T-cell (primary cell): ENCODE measurements around the gene IRAG1. TPM values are rescaled to one million over a fixed set of nuclear protein-coding genes. Genes with fewer than 3 reads are reported as not detected.

Experiments
- ATAC-seq, 4 experiments: fragments of 200-7000 bp in 3 of 4; fragments of 150-1000 bp in 1 of 4; cut with Tn5 transposase; replicated peaks in 1 of 4; 1 replicate in 3 of 4; 2 replicates in 1 of 4; pipeline ENCODE4 v1.10.0; 2021; ENCODE audit warnings: moderate library complexity in 3 of 4, mild to moderate bottlenecking in 2 of 4, moderate number of reproducible peaks in 1 of 4
- CTCF ChIA-PET, 2 donors: fragments of 300-600 bp; sonication (Branson Sonifier 250); formaldehyde crosslinking; loops; one replicate each; lab custom pipeline; 2022; ENCODE audit warnings: antibody characterized with exemption in 2 of 2; lab: Charles Lee
- POLR2A ChIA-PET, 2 donors: fragments of 300-600 bp; sonication (Branson Sonifier 250); formaldehyde crosslinking; loops; one replicate each; lab custom pipeline; 2022; ENCODE audit warnings: antibody characterized with exemption in 2 of 2; lab: Charles Lee
- DNase-seq, 35 experiments: peaks; one replicate each; pipeline versions ENCODE4 v3.0.0 to v3.0.0-alpha.2; 2013 to 2023
- H3K27ac ChIP-seq: one replicate; pipeline ENCODE4 v1.5.1; 2013; ENCODE audit warnings: low read length
- H3K27me3 ChIP-seq, 2 experiments: replicated peaks in 1 of 2; 1 replicate in 1 of 2; 2 replicates in 1 of 2; pipeline versions ENCODE4 v1.6.1 to v1.7.0; 2013; ENCODE audit warnings: low read length in 1 of 2, mixed read lengths in 1 of 2; ENCODE audit not compliant: control insufficient read depth in 2 of 2, insufficient read depth in 2 of 2; ENCODE audit errors: extremely low read depth in 1 of 2
- H3K36me3 ChIP-seq, 2 donors: 1 replicate in 1 of 2; 2 replicates in 1 of 2; pipeline versions ENCODE4 v1.6.1 to v1.7.0; 2013; ENCODE audit warnings: low read length in 1 of 2; ENCODE audit not compliant: control insufficient read depth in 2 of 2, insufficient read depth in 1 of 2; ENCODE audit errors: extremely low read depth in 1 of 2
- H3K4me1 ChIP-seq, 2 experiments: 1 replicate in 1 of 2; 2 replicates in 1 of 2; pipeline versions ENCODE4 v1.6.1 to v1.7.0; 2013; ENCODE audit warnings: low read length in 2 of 2, mixed read lengths in 1 of 2; ENCODE audit not compliant: insufficient read depth in 2 of 2, control insufficient read depth in 1 of 2; ENCODE audit errors: extremely low read depth in 1 of 2
- H3K4me3 ChIP-seq, 2 donors: 1 replicate in 1 of 2; 2 replicates in 1 of 2; pipeline versions ENCODE4 v1.5.1 to v1.7.0; 2013; ENCODE audit warnings: mild to moderate bottlenecking in 2 of 2, low read length in 1 of 2, moderate library complexity in 1 of 2; ENCODE audit not compliant: control insufficient read depth in 1 of 2; ENCODE audit errors: extremely low read depth in 1 of 2
- H3K9me3 ChIP-seq: 2 replicates; pipeline ENCODE4 v1.7.0; 2013
- H3K27ac Mint-ChIP-seq, 2 donors: one replicate each; pipeline ENCODE4 v1.8.0; 2020 to 2021; ENCODE audit warnings: mild to moderate bottlenecking in 2 of 2, mixed read lengths in 2 of 2
- H3K27me3 Mint-ChIP-seq, 2 donors: one replicate each; pipeline ENCODE4 v1.8.0; 2021 to 2022; ENCODE audit warnings: mixed read lengths in 2 of 2
- H3K36me3 Mint-ChIP-seq: one replicate; pipeline ENCODE4 v1.8.0; 2021; ENCODE audit warnings: mixed read lengths
- H3K4me1 Mint-ChIP-seq, 3 donors: one replicate each; pipeline ENCODE4 v1.8.0; 2020 to 2022; ENCODE audit warnings: mixed read lengths in 3 of 3, mild to moderate bottlenecking in 1 of 3
- H3K4me3 Mint-ChIP-seq, 3 donors: one replicate each; pipeline ENCODE4 v1.8.0; 2020 to 2022; ENCODE audit warnings: mild to moderate bottlenecking in 3 of 3, mixed read lengths in 3 of 3, moderate library complexity in 3 of 3
- H3K9me3 Mint-ChIP-seq, 3 donors: one replicate each; pipeline ENCODE4 v1.8.0; 2020 to 2022; ENCODE audit warnings: mixed read lengths in 3 of 3
- WGBS: methylation state at CpG from one replicate; pipeline ENCODE4 v1.1.5; 2013; ENCODE audit warnings: missing lambda C conversion rate; ENCODE audit not compliant: insufficient coverage; 5-methylcytosine and 5-hydroxymethylcytosine counted together
- total RNA-seq, 35 experiments: library from RNA in 6 of 35; stranded (reverse) in 6 of 35; fragments of 120-200 nt in 1 of 35; gene quantifications; one replicate each; pipeline versions ENCODE4 v1.2.1 to v1.2.4 and lab custom pipeline; 2013 to 2026

The IRAG1 gene
- total RNA-seq, 5 donors from 2014 or later (not counting 1 experiment from before 2014, with no cell fraction given): 0.06 to 0.20 TPM; not detected in 3

DNA sequence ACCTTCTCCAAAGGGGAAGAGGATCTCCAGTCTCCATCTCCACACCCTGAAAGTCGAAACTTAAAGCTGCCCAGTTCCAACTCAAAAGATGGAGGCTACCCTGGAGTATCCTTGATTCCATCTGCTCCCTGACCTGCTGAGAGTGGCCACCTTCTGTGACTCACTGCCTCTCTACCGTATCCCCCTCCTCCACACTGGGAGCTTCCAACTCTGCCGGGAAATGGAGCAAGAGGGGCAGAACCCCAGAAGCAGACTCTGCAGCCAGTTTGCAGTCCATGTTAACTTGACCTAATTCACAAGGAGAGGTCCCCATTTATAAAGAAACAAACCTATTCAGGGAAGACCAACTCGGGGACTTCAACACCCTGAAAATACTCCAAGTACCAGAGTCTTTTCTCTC, 22.0 kb upstream of the IRAG1 start:
- Histone ChIP-seq H3K36me3 (no peaks in the 10 kb centered on the region), H3K27me3 (peaks cover 0 to 10% of the 10 kb centered on the region in 2 experiments), H3K9me3 (no peaks in the 10 kb centered on the region), H3K27ac (no peak overlapping the region), H3K4me3 (no peak overlapping the region), H3K4me1 (no peaks in the 10 kb centered on the region)
- Mint-ChIP-seq H3K9me3 (no peaks in the 10 kb centered on the region), H3K27ac (no peak overlapping the region), H3K36me3 (no peaks in the 10 kb centered on the region), H3K27me3 (peaks cover 14% of the 10 kb centered on the region in 2 donors), H3K4me1 (no peaks in the 10 kb centered on the region), H3K4me3 (no peak overlapping the region)
- POLR2A ChIA-PET: no interaction called here
- DNase-seq (no peak), ATAC-seq (no peak)
- CTCF ChIA-PET: no interaction called here
- 52% methylated on average over 3 of the region's 4 CpGs for WGBS

DNA sequence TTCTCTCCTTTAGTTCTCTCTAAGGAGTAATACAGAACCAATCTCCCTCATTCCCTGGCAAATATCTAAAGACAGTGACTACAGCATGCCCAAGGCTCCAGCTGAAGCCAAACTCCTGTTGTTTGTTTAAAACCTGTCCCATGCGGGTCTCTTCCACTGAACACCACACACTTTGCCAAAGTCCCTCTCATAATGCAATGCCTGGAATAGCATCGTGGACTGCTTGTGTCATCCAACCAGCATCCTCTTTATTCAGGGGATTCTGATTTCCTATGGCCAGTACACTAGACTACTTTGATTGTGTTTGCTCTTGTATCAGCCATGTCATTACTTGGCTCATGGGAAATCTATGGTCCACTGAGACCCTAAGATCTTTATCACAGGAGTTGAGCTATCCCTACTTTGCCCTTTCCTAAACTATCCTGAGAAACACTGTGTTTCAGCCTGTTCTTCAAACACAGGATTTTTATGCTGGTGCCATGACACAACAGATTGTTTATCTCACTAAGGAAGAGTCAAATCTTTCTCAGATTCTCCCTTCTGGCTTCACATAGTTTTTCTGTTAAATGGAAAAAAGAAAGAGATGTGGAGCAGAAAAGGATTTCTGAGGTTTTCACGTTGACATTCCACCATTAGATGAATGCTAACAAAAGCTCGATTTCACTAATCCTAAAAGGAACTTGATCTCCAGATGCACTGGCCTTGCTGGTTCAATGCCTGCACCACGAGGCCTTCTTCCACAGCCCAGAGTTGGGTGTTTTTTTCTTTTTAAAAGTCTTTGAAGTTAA, 15.9 kb upstream of the IRAG1 start:
- WGBS: 100% methylated on average over 2 of the region's 5 CpGs
- no peak overlapping the region for H3K27ac ChIP-seq
- H3K9me3 Mint-ChIP-seq: no peaks in the 10 kb centered on the region

DNA sequence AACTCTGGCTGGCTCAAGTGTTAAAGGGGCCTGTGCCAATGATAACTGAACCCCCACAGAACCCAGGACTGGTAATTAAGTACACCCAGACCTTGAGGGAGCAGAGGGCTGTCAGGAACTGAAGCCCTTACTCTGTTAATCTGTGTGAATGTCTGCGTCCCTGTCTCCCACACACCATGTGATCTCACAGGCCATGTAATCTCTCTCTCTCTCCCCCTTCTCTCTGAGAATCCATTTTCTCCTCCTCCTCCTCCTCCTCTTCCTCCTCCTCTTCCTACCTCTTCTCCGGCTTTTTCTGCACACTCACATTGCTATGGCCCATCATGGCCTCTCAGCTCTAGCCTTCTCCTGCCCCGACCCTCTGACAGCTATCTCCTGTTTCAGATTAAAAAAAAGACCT, 14.6 kb upstream of the IRAG1 start:
- no peaks in the 10 kb centered on the region for H3K27me3 Mint-ChIP-seq
- H3K4me1 Mint-ChIP-seq: no peaks in the 10 kb centered on the region
- no peaks in the 10 kb centered on the region for H3K36me3 Mint-ChIP-seq
- Histone ChIP-seq H3K9me3 (no peaks in the 10 kb centered on the region), H3K4me1 (no peaks in the 10 kb centered on the region), H3K27ac (no peak overlapping the region), H3K27me3 (no peaks in the 10 kb centered on the region), H3K4me3 (no peak overlapping the region), H3K36me3 (no peaks in the 10 kb centered on the region)
- no peak overlapping the region for H3K27ac Mint-ChIP-seq
- CTCF ChIA-PET: no interaction called here
- POLR2A ChIA-PET: interaction anchor here in 1 of 2 donors (0.7 kb wide), 1 partner anchor 256 kb away, joined by 4 read pairs; no protein-coding TSS in a partner anchor
- 88% methylated on average over 3 of the region's 3 CpGs for WGBS
- no peaks in the 10 kb centered on the region for H3K9me3 Mint-ChIP-seq
- DNase-seq: no peak
- no peak overlapping the region for H3K4me3 Mint-ChIP-seq
- no peak for ATAC-seq

More for the DNA sequence above, 15.9 kb upstream of the IRAG1 start:
- H3K27me3 ChIP-seq: no peaks in the 10 kb centered on the region
- H3K4me1 ChIP-seq: no peaks in the 10 kb centered on the region
- no peaks in the 10 kb centered on the region for H3K36me3 Mint-ChIP-seq
- no peak overlapping the region for H3K4me3 Mint-ChIP-seq
- DNase-seq (no peak), ATAC-seq (no peak)
- no peak overlapping the region for H3K4me3 ChIP-seq
- no peaks in the 10 kb centered on the region for H3K27me3 Mint-ChIP-seq
- H3K4me1 Mint-ChIP-seq: no peaks in the 10 kb centered on the region
- ChIA-PET POLR2A (no interaction called here), CTCF (no interaction called here)
- H3K9me3 ChIP-seq: no peaks in the 10 kb centered on the region
- no peak overlapping the region for H3K27ac Mint-ChIP-seq
- no peaks in the 10 kb centered on the region for H3K36me3 ChIP-seq

- no CpG with 5 or more reads among the region's 3 CpGs for WGBS
Measured at GRCh38 chr11:10701982-10702381, 8.4 kb upstream of the IRAG1 start.

GRCh38 chr11:10699072-10699471, 5.5 kb upstream of the IRAG1 start:
- no peaks in the 10 kb centered on the region for H3K9me3 ChIP-seq
- H3K4me1 ChIP-seq: no peaks in the 10 kb centered on the region
- 100% methylated on average over 3 of the region's 3 CpGs for WGBS
- H3K4me3 ChIP-seq: no peak overlapping the region
- CTCF ChIA-PET: no interaction called here
- Mint-ChIP-seq H3K4me1 (no peaks in the 10 kb centered on the region), H3K36me3 (no peaks in the 10 kb centered on the region), H3K27ac (no peak overlapping the region), H3K4me3 (no peak overlapping the region), H3K27me3 (peaks cover 8 to 10% of the 10 kb centered on the region in 2 donors), H3K9me3 (no peaks in the 10 kb centered on the region)
- peaks cover 0 to 16% of the 10 kb centered on the region in 2 experiments for H3K27me3 ChIP-seq
- H3K36me3 ChIP-seq: no peaks in the 10 kb centered on the region
- POLR2A ChIA-PET: no interaction called here
- ATAC-seq: no peak
- no peak for DNase-seq
- H3K27ac ChIP-seq: no peak overlapping the region

More at GRCh38 chr11:10701982-10702381, 8.4 kb upstream of the IRAG1 start:
- H3K36me3 Mint-ChIP-seq: no peaks in the 10 kb centered on the region
- Histone ChIP-seq H3K9me3 (no peaks in the 10 kb centered on the region), H3K4me1 (no peaks in the 10 kb centered on the region), H3K27ac (no peak overlapping the region), H3K27me3 (peaks cover 0 to 7% of the 10 kb centered on the region in 2 experiments), H3K36me3 (no peaks in the 10 kb centered on the region), H3K4me3 (no peak overlapping the region)
- H3K27me3 Mint-ChIP-seq: peaks cover 5 to 6% of the 10 kb centered on the region in 2 donors
- no peaks in the 10 kb centered on the region for H3K4me1 Mint-ChIP-seq
- ChIA-PET POLR2A (no interaction called here), CTCF (no interaction called here)
- no peak overlapping the region for H3K4me3 Mint-ChIP-seq
- H3K27ac Mint-ChIP-seq: no peak overlapping the region
- no peaks in the 10 kb centered on the region for H3K9me3 Mint-ChIP-seq
- DNase-seq: no peak
- no peak for ATAC-seq

DNA sequence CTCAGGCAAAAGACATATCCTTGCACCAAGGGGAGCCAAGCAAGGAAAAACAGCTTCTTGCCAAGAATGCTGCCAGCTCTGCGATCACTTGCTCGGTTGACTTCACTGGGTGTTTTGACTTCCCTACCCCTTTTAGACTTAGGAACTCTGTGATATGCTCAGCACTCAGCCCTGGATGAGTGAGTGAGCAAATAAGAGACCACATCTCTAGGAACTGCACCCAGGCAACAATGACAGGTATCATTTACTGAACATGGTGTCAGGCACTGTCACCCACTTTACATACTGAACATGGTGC, 3.7 kb upstream of the IRAG1 start:
- ChIA-PET POLR2A (no interaction called here), CTCF (no interaction called here)
- H3K4me1 Mint-ChIP-seq: no peaks in the 10 kb centered on the region

More for the DNA sequence above, 3.7 kb upstream of the IRAG1 start:
- Histone ChIP-seq H3K9me3 (no peaks in the 10 kb centered on the region), H3K4me3 (no peak overlapping the region), H3K27ac (no peak overlapping the region), H3K4me1 (no peaks in the 10 kb centered on the region), H3K36me3 (no peaks in the 10 kb centered on the region), H3K27me3 (peaks cover 0 to 31% of the 10 kb centered on the region in 2 experiments)
- no peak for DNase-seq
- Mint-ChIP-seq H3K27me3 (peaks cover 10 to 14% of the 10 kb centered on the region in 2 donors), H3K9me3 (no peaks in the 10 kb centered on the region), H3K36me3 (no peaks in the 10 kb centered on the region), H3K4me3 (no peak overlapping the region), H3K27ac (no peak overlapping the region)
- 100% methylated on average over 1 of the region's 2 CpGs for WGBS
- no peak for ATAC-seq
